GM18870 (cell line): Measurements from ENCODE around the gene STK32B.

ENCODE experiments used
- ATAC-seq: cut with Tn5 transposase; IDR thresholded peaks from one replicate; pipeline ENCODE4 v1.9.1; 2021; ENCODE audit warnings: moderate library complexity; ENCODE audit not compliant: unreplicated experiment

STK32B gene

DNA sequence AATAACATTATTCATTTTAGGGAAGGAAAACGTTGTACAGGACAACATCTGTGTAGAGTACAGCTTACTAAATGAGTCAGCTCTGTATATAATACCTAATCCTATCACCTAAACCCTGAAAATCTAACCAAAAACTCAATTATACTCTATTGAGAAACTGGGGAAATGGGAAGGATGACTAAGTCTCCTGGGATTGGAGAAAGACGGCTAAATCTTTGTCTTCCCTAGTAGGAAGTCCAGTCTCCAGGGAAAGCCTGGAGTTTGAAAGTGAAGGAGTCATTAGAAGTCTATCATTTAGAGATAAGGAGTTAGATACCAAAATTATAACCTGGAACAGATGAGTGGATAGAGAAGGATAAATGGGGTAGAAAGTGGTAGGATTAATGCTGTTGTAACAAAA is 286.5 kb downstream of the STK32B start:
- ATAC-seq, result no peak

- no peak for ATAC-seq
Observed at GRCh38 chr4:5338531-5338930, 287.3 kb downstream of the STK32B start.

DNA sequence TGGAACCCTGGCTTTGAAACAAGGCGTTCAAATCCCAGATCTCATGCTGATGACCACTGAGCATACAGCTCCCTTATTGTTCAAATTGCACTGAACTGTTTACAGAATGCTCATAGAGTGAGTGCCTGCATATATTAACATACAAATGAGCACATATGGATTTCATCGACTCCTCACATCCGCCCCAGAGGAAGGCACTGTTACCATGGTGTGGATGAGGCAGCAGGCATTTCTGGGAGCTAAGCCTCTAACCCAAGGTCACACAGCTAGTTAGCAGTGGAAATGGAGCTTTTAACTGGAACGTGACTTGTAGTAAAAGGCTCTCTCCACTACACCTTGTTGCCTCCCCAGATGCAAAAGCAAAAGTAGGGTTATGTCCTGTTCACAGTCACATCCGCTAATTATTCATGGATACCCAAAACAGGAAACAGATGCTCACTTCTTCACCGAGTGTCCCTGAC is 289.7 kb downstream of the STK32B start:
- ATAC-seq, result no peak

DNA sequence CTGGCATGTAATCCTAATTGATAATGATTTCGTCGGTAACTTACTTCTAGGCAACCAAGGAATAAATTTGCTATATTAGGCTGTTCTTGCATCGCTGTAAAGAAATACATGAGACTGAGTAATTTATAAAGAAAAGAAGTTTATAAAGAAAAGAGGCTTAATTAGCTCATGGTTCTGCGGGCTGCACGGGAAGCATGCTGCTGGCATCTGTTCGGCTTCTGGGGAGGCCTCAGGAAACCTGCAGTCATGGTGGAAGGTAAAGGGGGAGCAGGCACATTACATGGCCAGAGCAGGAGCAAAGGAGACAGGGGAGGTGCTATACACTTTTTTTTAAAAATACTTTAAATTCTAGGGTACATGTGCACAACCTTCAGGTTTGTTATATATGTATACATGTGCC is 290.2 kb downstream of the STK32B start:
- no peak for ATAC-seq

- no peak for ATAC-seq
Observed at GRCh38 chr4:5355846-5356245, 304.6 kb downstream of the STK32B start.

GRCh38 chr4:5357870-5358269 is 306.6 kb downstream of the STK32B start:
- no peak for ATAC-seq

DNA sequence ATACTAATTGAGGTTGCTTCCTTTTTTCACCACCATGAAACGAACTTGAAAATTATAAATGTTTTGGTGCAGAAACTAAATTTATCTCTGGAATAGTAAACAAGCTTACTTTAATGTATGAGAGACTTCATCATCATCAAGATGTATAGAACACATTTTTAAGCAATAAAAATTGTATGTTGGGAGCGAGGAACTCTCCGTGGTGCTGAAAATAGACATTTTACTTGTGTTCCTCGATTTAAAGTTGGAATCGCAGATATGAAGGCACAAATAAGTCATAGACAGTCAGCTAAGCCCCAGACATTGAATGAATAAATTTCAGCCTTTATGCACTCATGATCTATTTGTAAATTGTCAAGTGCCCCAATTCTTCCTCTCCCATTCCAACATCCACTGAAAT is 310.7 kb downstream of the STK32B start:
- no peak for ATAC-seq

- no peak for ATAC-seq
Observed at GRCh38 chr4:5364406-5364805, 313.1 kb downstream of the STK32B start.

DNA sequence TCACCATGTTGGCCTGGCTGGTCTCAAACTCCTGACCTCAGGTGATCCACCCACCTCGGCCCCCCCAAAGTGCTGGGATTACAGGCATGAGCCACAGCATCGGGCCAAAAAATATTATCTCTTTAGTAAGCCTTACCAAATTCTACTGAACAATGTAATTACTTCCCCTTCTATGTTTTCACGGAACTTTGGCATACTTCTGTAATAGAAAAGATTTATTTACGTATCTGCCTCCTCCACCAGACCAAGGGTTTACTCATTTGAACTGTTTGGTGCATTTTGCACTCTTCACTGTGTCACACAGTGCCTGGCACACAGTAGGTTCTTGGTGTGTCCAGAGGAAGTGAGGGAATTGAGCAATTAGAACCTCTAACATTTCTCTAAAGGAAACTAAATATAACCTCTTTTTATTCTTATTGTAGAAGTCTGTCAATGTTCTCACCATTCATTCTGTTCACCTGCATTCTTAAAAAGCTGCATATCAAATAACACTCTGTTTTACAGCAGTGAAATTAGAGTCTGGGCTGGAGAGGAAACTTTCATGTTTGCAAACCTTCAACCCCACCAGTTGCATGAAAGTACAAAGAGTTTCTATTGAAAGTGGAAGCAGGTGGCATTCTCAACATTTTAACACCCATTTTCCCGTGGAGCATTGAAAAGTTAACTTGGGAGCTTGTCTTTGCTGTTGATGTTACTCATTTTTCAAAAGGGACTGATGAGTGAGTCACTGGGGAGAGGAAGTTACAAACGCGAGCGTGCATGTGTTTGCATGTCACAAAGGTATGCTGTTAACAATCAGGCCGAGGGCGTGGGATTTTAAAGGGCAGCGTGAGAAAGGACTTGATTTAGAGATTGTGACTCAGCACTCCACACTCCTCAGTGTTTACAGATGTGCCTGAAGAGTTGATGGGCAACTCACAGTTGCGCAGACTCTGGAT is 314.1 kb downstream of the STK32B start:
- ATAC-seq, result no peak

DNA sequence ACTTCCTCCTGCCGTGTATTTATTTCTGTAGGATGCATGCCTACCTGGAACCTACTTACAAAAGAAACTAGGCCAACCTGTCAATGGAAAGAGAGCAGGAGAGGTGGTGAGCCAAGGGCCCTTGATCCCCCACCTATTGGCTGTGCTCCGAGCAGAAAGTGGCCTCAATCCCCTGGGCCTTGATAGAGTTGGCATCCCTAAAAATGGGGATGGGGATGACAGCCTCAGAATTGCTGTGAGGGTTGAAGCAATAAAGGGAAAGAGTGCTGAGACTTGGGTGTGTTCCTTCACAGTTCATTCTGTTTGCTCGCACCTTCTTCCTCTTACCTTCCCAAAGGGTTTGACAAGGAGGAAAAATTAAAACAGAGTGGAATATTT is 314.7 kb downstream of the STK32B start:
- ATAC-seq, result no peak

GRCh38 chr4:5366421-5366820 is 315.1 kb downstream of the STK32B start:
- no peak for ATAC-seq

DNA sequence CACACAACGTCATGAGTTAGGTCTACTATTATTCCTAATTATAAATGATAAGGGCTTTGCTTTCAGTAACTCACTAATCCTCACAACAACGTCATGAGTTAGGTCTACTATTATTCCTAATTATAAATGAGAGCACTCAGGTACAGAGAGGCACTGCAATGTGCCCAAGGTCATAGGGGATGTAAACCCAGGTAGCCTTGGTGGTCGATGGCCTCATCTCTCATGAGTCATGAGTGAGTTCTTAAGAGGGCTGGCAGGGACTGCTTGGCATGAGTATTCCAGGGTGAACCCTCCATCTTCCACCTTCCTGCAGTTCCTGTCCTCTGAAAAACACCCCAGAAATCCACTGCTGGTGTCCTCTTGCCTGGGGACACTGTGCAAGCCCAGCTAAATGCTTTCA is 317.1 kb downstream of the STK32B start:
- no peak for ATAC-seq

DNA sequence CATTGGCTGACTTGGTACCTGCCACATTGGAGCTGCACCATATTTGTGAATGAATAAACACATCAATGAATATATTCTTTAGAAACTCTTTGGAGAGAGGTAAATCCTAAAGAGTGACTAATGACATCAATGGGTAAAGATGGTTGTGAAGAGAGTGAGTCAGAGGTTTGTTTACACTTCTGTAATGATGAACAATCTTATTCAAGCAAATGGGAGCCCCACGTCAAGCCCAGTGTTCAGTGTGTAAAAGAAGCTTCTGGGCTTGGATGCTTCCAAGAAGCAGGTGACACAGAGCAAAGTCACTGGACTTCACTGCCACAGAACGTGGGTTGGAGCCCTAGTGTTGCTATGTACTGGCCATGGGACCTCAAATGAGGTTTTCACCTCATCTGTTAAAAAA is 319.0 kb downstream of the STK32B start:
- no peak for ATAC-seq

DNA sequence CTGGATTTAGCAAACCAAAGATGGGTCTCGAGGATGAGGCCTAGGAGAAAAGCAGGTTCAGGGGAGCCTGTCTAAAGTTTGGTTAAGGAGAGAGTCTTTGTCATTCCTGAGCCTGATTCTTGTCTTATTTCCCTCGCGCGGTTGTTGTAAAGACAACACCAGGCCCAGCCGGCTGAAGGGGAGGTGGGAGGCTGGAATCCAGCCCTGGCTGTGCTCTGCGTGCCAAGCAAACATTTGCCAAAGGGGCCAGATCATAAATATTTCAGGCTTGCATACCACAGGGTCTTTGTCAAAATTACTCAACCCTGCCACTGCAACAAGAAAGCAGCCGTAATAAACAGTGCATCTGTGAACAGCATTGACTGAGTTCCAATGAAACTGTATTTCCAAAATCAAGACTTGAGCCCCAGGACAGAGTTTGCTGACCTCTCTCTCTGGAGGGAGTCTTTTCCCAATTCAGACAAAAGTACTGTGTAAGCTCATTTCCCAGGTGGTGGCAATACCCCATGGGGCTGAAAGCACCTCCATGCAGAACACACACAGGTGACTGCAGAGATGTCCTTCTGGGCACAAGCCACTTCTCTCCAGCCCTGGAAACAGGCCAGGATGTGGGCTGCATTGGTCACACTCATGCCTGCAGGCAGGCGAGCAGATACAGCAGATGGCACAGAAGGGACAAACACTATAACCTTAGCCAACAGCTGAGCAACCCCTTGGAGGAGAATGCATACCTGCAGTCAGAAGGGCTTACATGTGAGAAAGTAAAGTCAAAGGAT is 320.3 kb downstream of the STK32B start:
- ATAC-seq, result no peak

DNA sequence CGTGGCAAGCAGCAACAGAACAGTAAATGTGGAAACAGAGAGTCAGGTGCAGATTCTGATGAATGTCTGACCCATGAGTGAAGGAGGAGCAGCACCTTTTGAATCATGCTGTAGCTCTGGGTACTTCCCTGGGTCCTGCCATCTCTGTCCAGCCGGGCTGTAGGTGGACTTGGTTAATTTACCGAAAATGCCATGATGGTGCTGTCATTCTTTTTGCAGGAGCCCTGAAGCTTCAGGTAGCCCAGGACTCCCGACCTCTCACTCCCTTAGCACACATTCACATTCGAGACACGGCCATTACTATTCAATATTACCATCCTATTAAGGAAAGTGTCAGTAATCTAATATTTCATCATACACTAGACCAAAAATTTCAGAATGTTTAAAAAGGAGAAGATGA is 320.9 kb downstream of the STK32B start:
- no peak for ATAC-seq

DNA sequence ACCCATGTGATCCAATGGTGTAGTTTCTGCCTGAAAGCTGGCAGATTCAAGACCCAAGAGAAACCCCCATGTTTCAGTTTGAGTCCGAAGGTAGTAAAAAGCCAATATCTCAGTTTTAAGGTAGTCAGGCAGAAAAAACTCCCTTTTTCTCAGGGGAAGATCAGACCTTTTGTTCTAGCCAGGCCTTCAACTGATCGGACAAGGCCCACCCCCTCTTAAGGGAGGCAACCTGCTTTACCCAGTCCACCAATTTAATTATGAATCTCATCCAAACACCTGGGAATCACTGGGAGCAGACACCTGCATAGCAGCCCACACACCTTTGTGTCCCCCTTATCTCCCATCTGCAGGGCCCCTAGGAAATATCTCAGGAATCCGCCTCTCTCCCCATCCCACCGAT is 322.0 kb downstream of the STK32B start:
- ATAC-seq, result no peak

- ATAC-seq, result no peak
Observed at GRCh38 chr4:5374592-5374991, 323.3 kb downstream of the STK32B start.

DNA sequence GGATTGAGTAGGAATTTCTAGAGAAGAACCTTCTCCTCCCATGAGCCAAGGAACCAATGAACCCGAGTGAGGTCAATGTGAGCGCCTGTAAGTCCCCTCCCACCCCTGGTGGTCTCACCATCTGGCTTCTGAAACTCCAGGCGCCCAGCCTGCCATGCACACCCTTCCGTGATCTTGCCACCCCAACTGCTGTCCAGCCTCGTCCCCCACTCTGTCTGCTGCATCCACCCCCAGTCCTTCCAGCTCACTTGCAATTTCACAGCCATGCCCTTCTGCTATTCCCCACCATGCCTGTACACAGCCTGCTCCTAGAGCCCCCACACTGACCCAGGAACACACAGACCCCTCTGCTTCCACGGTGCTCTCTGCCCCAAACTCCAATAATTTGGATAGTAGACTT is 323.7 kb downstream of the STK32B start:
- ATAC-seq, result no peak

- ATAC-seq, result no peak
Observed at GRCh38 chr4:5376015-5376414, 324.7 kb downstream of the STK32B start.

- no peak for ATAC-seq
Observed at GRCh38 chr4:5378002-5378401, 326.7 kb downstream of the STK32B start.

- no peak for ATAC-seq
Observed at GRCh38 chr4:5379895-5380294, 328.6 kb downstream of the STK32B start.

- no peak for ATAC-seq
Observed at GRCh38 chr4:5381961-5382441, 330.7 kb downstream of the STK32B start.
